GM12872 (cell line): ENCODE measurements around the gene CD69.

Source experiments
- CTCF ChIP-seq: IDR thresholded peaks from 3 replicates; pipeline ENCODE4 v1.5.1; 2011; ENCODE audit warnings: low read depth, mild to moderate bottlenecking, low read length, moderate library complexity; ENCODE audit not compliant: insufficient read depth

Gene CD69

GRCh38 chr12:9708853-9709252 lies 51.8 kb downstream of the CD69 start:
- no peak for TF ChIP-seq CTCF

- TF ChIP-seq CTCF: peak; percentile 88
Observed at GRCh38 chr12:9707864-9708808, 52.6 kb downstream of the CD69 start.

- TF ChIP-seq CTCF: no peak
Observed at GRCh38 chr12:9707356-9707755, 53.3 kb downstream of the CD69 start.

GRCh38 chr12:9706086-9706685 lies 54.5 kb downstream of the CD69 start:
- TF ChIP-seq CTCF: no peak
